ENCODE data around the gene BHLHE23. TPM values are rescaled to one million over a fixed set of nuclear protein-coding genes. Genes with fewer than 3 reads are reported as not detected.

Gene BHLHE23
- total RNA-seq, 2 experiments from 2014 or later, result not detected

GRCh38 chr20:62995898-62996595, 10.7 kb downstream of the BHLHE23 start:
- no peak overlapping the region for H3K4me2 ChIP-seq (ENCODE audit: low read length)
- no peaks in the 10 kb centered on the region for H3K36me3 ChIP-seq (ENCODE audit: insufficient read depth, low read length)
- DNase-seq (ENCODE audit: low spot score), result no peak
- ChIA-PET CTCF (ENCODE audit: unreplicated experiment) (interaction anchor here (0.6 kb wide), 1 partner anchor 550 kb away, joined by 4 read pairs; no protein-coding TSS in a partner anchor), POLR2A (interaction anchor here (0.7 kb wide), 1 partner anchor 17 kb away, joined by 3 read pairs; no protein-coding TSS in a partner anchor)
- intact Hi-C loops (cut with micrococcal nuclease; ENCODE audit: unreplicated experiment), result no loop called here
- no peaks in the 10 kb centered on the region for H3K79me2 ChIP-seq (ENCODE audit: insufficient read depth, low read depth, low read length)
- H3K4me1 ChIP-seq (ENCODE audit: insufficient read depth, low read length, poor library complexity, severe bottlenecking), result no peaks in the 10 kb centered on the region
- BruUV-seq (replicated peaks), result no TSS peak
- TF ChIP-seq CTCF (conservative IDR thresholded peaks at IDR 0.05; ENCODE audit: low read length) (no peak), EZH2phosphoT487 (IDR thresholded peaks at IDR 0.05; ENCODE audit: borderline replicate concordance, low read depth, low read length) (no peak)
- no peak overlapping the region for H2AFZ ChIP-seq (ENCODE audit: low read length)
- no peaks in the 10 kb centered on the region for H4K20me1 ChIP-seq (ENCODE audit: insufficient read depth, low read length)
- no peaks in the 10 kb centered on the region for H3K9me2 ChIP-seq (ENCODE audit: insufficient read depth, low read length)
- no peak overlapping the region for H3K27ac ChIP-seq (ENCODE audit: low read depth, low read length, poor library complexity, severe bottlenecking)
- no peaks in the 10 kb centered on the region for H3K9me3 ChIP-seq (ENCODE audit: low read length)
- H3K4me3 ChIP-seq (ENCODE audit: low read depth, low read length, poor library complexity, severe bottlenecking), result no peak overlapping the region

DNA sequence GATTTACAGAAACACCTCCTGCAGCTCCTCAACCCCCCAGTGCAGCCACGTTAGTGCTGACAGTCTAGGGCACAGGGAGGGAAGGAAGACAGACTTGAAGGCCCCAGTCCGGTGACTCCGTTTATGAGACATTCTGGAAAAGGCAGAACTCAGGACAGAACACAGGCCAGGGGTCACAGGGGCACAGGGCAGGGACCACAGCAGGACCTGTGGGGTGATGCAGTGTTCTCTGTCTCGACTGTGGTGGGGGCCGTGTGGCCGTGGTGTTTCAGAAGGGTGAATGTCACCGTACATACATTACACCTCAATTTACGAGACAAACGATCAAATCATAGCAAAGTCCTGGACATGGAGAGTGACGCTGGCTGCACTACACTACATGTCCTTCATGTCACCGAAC, 11.3 kb downstream of the BHLHE23 start:
- CTCF ChIA-PET (ENCODE audit: unreplicated experiment), result interaction anchor here (0.6 kb wide), 1 partner anchor 550 kb away, joined by 4 read pairs; no protein-coding TSS in a partner anchor
- no peak for DNase-seq (ENCODE audit: low spot score)

DNA sequence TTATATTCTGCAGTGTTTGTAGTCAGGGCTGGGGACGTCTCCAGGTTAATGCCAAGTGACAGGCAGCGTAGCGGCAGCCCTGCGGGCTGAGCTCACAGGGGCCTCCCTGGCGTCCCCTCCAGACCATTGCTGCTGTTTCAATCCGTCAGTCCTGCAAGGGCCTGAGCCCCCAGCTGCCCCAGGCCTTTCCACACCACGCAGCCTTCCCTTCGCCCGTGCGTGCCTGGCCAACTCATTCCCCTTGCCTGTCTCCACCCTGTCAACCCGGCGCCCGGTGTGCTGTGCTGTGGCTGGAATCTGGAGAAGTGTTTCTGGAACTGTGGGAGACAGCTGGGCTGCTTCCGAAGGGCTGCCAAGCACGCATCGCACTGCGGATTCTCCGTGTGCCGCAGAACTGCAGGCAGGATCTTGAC, 11.9 kb downstream of the BHLHE23 start:
- BruUV-seq (replicated peaks), result no TSS peak
- Histone ChIP-seq H3K4me2 (ENCODE audit: low read length) (no peak overlapping the region), H3K79me2 (ENCODE audit: insufficient read depth, low read depth, low read length) (no peaks in the 10 kb centered on the region), H4K20me1 (ENCODE audit: insufficient read depth, low read length) (no peaks in the 10 kb centered on the region), H2AFZ (ENCODE audit: low read length) (no peak overlapping the region), H3K4me1 (ENCODE audit: insufficient read depth, low read length, poor library complexity, severe bottlenecking) (no peaks in the 10 kb centered on the region), H3K9me2 (ENCODE audit: insufficient read depth, low read length) (no peaks in the 10 kb centered on the region), H3K9me3 (ENCODE audit: low read length) (no peaks in the 10 kb centered on the region), H3K4me3 (ENCODE audit: low read depth, low read length, poor library complexity, severe bottlenecking) (no peak overlapping the region), H3K36me3 (ENCODE audit: insufficient read depth, low read length) (no peaks in the 10 kb centered on the region), H3K27ac (ENCODE audit: low read depth, low read length, poor library complexity, severe bottlenecking) (no peak overlapping the region)
- POLR2A ChIA-PET, result no interaction called here
- DNase-seq (ENCODE audit: low spot score), result no peak
- no peak for TF ChIP-seq EZH2phosphoT487 (IDR thresholded peaks at IDR 0.05; ENCODE audit: borderline replicate concordance, low read depth, low read length)
- CTCF ChIA-PET (ENCODE audit: unreplicated experiment), result no interaction called here
- intact Hi-C loops (cut with micrococcal nuclease; ENCODE audit: unreplicated experiment), result no loop called here

More for the DNA sequence above, 11.3 kb downstream of the BHLHE23 start:
- no peaks in the 10 kb centered on the region for H3K36me3 ChIP-seq (ENCODE audit: insufficient read depth, low read length)
- H2AFZ ChIP-seq (ENCODE audit: low read length), result no peak overlapping the region
- H3K4me1 ChIP-seq (ENCODE audit: insufficient read depth, low read length, poor library complexity, severe bottlenecking), result no peaks in the 10 kb centered on the region
- TF ChIP-seq EZH2phosphoT487 (IDR thresholded peaks at IDR 0.05; ENCODE audit: borderline replicate concordance, low read depth, low read length), result no peak
- no peak overlapping the region for H3K4me2 ChIP-seq (ENCODE audit: low read length)
- H3K79me2 ChIP-seq (ENCODE audit: insufficient read depth, low read depth, low read length), result no peaks in the 10 kb centered on the region
- H3K4me3 ChIP-seq (ENCODE audit: low read depth, low read length, poor library complexity, severe bottlenecking), result no peak overlapping the region
- no peaks in the 10 kb centered on the region for H4K20me1 ChIP-seq (ENCODE audit: insufficient read depth, low read length)
- H3K9me3 ChIP-seq (ENCODE audit: low read length), result no peaks in the 10 kb centered on the region
- intact Hi-C loops (cut with micrococcal nuclease; ENCODE audit: unreplicated experiment), result no loop called here
- POLR2A ChIA-PET, result interaction anchor here (0.7 kb wide), 1 partner anchor 16 kb away, joined by 3 read pairs; no protein-coding TSS in a partner anchor
- H3K9me2 ChIP-seq (ENCODE audit: insufficient read depth, low read length), result no peaks in the 10 kb centered on the region
- no TSS peak for BruUV-seq (replicated peaks)
- no peak overlapping the region for H3K27ac ChIP-seq (ENCODE audit: low read depth, low read length, poor library complexity, severe bottlenecking)

Measured in OCI-LY7 (cell line).